D721Med (cell line): Measurements from ENCODE around the gene RHBDD3.

Source experiments
- DNase-seq: peaks from one replicate; pipeline ENCODE4 v3.0.0; 2011; ENCODE audit warnings: low spot score; ENCODE audit not compliant: insufficient read length
- FAIRE-seq: peaks from 2 replicates; lab custom pipeline; 2011; peaks lifted over from hg19 to GRCh38; lab: Jason Lieb, UNC
- CTCF ChIP-seq: IDR thresholded peaks from 2 replicates; pipeline ENCODE4 v1.5.1; 2012; ENCODE audit warnings: mild to moderate bottlenecking, control low read depth; ENCODE audit not compliant: insufficient read depth; ENCODE audit errors: missing control alignments

The RHBDD3 gene

DNA sequence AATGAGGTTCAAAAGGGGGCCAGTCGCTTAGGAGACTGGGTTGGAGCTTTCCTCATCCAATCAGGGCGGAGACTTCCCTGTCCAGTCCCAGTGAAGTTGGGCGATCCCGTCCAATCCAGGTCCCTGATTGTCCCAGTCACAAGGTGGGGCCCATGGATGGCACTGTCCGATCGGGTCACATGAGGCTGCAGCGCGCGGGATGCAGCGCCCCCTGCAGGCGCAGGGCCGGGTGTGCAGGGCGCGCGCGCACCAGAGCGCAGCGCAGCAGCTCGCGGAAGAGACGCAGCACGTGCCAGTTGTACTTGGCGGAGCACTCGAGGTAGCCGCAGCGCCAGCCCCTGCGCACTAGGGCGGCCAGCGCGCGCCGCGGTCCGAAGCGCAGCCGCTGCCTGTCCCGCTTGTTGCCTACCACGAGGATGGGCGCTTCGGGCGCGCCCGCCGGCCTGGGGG, 45.4 kb upstream of the RHBDD3 start:
- FAIRE-seq, result no peak
- no peak for TF ChIP-seq CTCF
- DNase-seq, result no peak

GRCh38 chr22:29312218-29313125, 44.7 kb upstream of the RHBDD3 start:
- FAIRE-seq (no peak), DNase-seq (no peak)
- no peak for TF ChIP-seq CTCF

DNA sequence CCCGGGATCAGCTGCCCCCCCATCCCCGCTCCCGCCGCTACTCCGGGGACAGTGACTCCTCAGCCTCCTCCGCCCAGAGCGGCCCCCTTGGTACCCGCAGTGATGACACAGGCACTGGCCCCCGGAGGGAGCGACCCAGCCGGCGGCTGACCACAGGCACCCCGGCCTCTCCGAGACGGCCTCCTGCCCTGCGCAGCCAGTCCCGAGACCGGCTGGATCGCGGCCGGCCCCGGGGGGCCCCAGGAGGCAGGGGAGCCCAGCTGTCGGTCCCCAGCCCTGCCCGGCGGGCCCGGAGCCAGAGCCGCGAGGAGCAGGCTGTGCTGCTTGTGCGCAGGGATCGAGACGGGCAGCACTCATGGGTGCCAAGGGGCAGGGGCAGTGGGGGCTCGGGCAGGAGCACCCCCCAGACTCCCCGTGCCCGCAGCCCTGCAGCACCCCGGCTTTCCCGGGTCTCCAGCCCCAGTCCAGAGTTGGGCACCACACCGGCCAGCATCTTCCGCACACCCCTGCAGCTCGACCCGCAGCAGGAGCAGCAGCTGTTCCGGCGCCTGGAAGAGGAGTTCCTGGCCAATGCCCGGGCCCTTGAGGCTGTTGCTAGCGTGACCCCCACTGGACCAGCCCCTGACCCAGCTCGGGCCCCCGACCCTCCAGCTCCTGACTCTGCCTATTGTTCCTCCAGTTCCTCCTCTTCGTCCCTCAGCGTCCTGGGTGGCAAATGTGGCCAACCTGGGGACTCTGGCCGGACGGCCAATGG, 43.9 kb upstream of the RHBDD3 start:
- TF ChIP-seq CTCF, result no peak
- FAIRE-seq (no peak), DNase-seq (no peak)

DNA sequence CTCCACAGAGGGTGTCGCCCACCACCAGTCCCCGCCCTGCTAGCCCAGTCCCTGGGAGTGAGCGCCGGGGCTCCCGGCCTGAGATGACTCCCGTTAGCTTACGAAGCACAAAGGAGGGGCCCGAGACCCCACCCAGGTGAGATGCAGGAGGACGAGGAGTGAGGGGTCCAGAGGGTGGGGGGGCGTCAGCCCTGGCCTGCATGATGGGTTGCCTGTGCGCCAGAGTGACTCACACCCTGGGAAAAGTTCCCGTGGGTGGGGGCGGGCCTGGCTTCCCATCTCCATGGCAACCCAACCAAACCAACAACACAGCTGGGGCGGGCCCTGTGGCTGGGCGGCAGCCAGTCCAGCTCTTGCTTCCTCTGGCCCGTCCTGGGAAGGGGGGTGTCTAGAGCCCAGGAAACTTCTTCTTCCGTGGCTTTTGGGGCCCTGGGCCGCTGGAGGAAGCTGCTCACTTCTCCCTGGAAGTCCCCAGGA, 43.1 kb upstream of the RHBDD3 start:
- no peak for FAIRE-seq
- no peak for DNase-seq
- TF ChIP-seq CTCF, result no peak

GRCh38 chr22:29310065-29310862, 42.5 kb upstream of the RHBDD3 start:
- no peak for TF ChIP-seq CTCF
- no peak for DNase-seq
- FAIRE-seq, result no peak

- DNase-seq (no peak), FAIRE-seq (no peak)
- no peak for TF ChIP-seq CTCF
Observed at GRCh38 chr22:29309332-29310064, 41.7 kb upstream of the RHBDD3 start.
